Endothelial cell of umbilical vein (primary cell): Measurements from ENCODE around the gene SLC12A9.

Experiments used
- CTCF ChIP-seq, 2 donors: IDR thresholded peaks; 1 replicate in 1 of 2; 2 replicates in 1 of 2; pipeline ENCODE4 v1.5.1; 2011; ENCODE audit warnings: low read length in 2 of 2, mild to moderate bottlenecking in 2 of 2, moderate library complexity in 2 of 2, control low read depth in 1 of 2, inconsistent platforms in 1 of 2, low read depth in 1 of 2; ENCODE audit not compliant: insufficient read depth in 1 of 2; ENCODE audit errors: extremely low read depth in 1 of 2
- EZH2 ChIP-seq: IDR thresholded peaks from 2 replicates; pipeline ENCODE4 v1.6.1; 2012; ENCODE audit warnings: borderline replicate concordance, low read depth, mild to moderate bottlenecking, moderate library complexity, low read length, inconsistent platforms; ENCODE audit not compliant: severe bottlenecking
- FOS ChIP-seq: IDR thresholded peaks from 2 replicates; pipeline ENCODE4 v1.6.1; 2011; ENCODE audit warnings: mild to moderate bottlenecking, low read length, moderate library complexity, borderline replicate concordance; ENCODE audit not compliant: insufficient read depth
- JUN ChIP-seq: IDR thresholded peaks from 2 replicates; pipeline ENCODE4 v1.6.1; 2011; ENCODE audit warnings: borderline replicate concordance, low read depth; ENCODE audit not compliant: insufficient read length, insufficient read depth
- MAX ChIP-seq: IDR thresholded peaks from 2 replicates; pipeline ENCODE4 v1.6.1; 2011; ENCODE audit not compliant: insufficient read depth, insufficient read length
- MYC ChIP-seq: IDR thresholded peaks from one replicate; pipeline ENCODE4 v1.6.1; 2011; ENCODE audit warnings: mild to moderate bottlenecking, low read depth, low read length
- POLR2A ChIP-seq: IDR thresholded peaks from 2 replicates; pipeline ENCODE4 v1.6.1; 2012; ENCODE audit warnings: low read depth, mild to moderate bottlenecking, control low read depth, low read length
- POLR2AphosphoS5 ChIP-seq: IDR thresholded peaks from 2 replicates; pipeline ENCODE4 v1.6.1; 2012; ENCODE audit warnings: low read depth, mild to moderate bottlenecking, control low read depth, low read length, moderate library complexity; ENCODE audit not compliant: insufficient read depth

- TF ChIP-seq CTCF (IDR thresholded peaks at IDR 0.05; ENCODE audit: extremely low read depth in 1 of 2, insufficient read depth in 1 of 2, low read depth in 1 of 2, low read length in 2 of 2) (no peak), POLR2AphosphoS5 (no peak), EZH2 (no peak), POLR2A (no peak), FOS (no peak), MYC (no peak), MAX (no peak), JUN (no peak)
These were observed 46.9 kb downstream of the SLC12A9 start for GRCh38 chr7:100899432-100899831.
